Dedifferentiated amniotic fluid mesenchymal stem cell (primary cell): ENCODE data around the gene DBF4.
"Not testable (repeated sequence)": the region's sequence is repeated elsewhere in the genome, so short reads cannot be mapped to it uniquely, and the experiment has no call there.

Experiments used
- DNase-seq: peaks from one replicate; pipeline ENCODE4 v3.0.0-alpha.2; 2016; ENCODE audit errors: extremely low spot score

DBF4 gene, protein sequence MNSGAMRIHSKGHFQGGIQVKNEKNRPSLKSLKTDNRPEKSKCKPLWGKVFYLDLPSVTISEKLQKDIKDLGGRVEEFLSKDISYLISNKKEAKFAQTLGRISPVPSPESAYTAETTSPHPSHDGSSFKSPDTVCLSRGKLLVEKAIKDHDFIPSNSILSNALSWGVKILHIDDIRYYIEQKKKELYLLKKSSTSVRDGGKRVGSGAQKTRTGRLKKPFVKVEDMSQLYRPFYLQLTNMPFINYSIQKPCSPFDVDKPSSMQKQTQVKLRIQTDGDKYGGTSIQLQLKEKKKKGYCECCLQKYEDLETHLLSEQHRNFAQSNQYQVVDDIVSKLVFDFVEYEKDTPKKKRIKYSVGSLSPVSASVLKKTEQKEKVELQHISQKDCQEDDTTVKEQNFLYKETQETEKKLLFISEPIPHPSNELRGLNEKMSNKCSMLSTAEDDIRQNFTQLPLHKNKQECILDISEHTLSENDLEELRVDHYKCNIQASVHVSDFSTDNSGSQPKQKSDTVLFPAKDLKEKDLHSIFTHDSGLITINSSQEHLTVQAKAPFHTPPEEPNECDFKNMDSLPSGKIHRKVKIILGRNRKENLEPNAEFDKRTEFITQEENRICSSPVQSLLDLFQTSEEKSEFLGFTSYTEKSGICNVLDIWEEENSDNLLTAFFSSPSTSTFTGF

DNA sequence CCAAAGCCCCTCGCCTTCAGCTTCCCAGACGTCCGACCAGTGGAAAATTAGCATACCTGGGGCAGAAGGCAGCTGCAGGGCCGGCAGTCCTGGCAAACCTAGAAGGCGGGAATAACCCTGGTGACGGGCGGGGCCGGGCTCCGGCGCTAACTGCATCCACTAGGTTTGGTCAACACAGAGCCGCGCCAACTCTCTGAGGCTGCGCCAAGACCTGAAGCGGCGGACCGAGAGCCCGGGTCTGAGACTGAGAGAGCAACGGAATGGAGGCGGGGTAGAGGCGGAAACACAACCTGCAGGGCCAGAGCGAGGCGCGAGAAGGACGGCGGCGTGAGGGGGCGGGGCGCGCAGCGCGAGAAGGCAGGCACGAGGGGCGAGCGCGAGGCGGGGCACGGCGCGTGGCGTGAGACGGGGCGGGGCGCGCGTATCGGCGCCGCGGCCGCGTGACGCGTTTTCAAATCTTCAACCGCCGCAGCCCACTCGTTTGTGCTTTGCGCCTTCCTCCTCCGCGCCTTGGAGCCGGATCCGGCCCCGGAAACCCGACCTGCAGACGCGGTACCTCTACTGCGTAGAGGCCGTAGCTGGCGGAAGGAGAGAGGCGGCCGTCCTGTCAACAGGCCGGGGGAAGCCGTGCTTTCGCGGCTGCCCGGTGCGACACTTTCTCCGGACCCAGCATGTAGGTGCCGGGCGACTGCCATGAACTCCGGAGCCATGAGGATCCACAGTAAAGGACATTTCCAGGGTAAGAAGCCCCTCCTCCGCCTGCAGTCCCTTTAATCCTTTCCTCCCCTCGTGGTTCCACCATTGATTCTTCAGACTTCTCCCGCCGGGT, at the start of gene DBF4, which contains the start of gene SLC25A40:
TSS of gene DBF4 (plus strand) at position 454 of the 829 bp plus-strand sequence. CDS start at position 694, 240 bp downstream.
TSS of gene SLC25A40 (minus strand) at position 321 of the 829 bp plus-strand sequence. CDS start 17,633 bp downstream, outside the sequence.
- peak; percentile 82 for DNase-seq

DNA sequence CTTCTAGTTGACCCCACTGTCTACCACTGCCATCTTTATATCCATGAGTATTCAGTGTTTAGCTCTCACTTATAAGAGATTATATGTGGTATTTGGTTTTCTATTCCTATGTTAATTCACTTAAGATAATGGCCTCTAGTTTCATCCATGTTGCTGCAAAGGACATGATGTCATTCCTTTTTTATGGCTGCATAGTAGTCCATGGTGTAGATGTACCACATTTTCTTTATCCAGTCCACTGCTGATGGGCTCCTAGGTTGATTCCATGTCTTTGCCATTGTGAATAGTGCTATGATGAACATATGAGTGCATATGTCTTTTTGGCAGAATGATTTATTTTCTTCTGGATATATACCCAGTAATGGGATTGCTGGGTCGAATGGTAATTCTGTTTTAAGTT, 47.9 kb upstream of the DBF4 start:
- not testable (repeated sequence) for DNase-seq

DNA sequence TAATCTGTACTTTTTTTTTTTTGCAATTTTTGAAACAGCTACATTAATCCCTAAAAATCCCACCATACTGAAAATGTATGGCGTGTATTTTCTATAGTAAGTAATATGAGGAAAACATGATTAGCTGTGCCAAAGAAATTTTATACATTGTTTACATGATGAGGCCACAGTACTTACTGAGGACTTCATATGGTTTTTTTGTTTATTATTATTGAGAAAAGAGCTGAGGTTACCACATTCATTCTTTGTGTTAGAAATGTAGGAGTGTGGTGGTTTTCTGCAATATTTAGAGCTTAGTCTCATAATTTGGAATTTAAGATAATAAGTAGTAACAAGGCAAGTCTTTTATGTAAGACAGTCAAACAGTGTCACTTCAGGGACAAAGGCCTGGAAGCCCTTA, 45.2 kb upstream of the DBF4 start:
- DNase-seq, result no peak

DNA sequence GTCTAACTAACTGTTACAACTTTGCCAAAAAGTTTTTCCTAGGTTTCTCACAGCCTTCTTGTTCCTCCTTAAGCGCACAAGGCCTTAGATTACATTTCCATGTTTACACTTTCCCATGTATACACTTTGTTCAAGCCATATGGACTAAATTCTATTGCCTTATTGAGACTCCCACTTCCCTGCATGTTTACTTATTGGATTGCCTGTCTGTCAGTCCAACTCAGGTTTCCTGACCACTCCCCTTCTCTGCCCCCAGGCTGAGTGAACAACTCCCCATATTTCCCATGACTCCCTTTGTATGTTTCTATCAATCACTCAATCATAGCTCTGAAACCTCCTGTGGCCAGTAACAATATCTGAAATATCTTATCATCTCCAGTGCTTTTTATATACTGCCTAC, 43.2 kb upstream of the DBF4 start:
- DNase-seq, result no peak

DNA sequence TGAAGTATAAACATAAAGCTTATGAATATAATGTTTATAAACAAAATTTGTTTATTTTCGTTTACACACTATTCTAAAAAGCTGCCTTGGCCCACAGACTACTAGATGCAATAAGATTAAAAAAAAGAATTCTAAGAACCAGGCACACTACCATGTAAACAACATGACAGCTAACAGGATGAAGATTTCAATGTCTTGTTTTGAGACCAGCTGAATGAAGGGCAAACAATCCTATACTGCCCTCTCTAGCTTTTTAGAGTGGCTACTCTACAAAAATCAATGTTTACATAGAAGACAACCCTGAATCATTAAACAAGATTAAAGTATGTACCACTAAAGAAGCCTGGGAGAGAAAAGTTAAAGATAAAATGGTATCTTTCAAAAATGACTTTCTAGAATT, 38.7 kb upstream of the DBF4 start:
- no peak for DNase-seq

DNA sequence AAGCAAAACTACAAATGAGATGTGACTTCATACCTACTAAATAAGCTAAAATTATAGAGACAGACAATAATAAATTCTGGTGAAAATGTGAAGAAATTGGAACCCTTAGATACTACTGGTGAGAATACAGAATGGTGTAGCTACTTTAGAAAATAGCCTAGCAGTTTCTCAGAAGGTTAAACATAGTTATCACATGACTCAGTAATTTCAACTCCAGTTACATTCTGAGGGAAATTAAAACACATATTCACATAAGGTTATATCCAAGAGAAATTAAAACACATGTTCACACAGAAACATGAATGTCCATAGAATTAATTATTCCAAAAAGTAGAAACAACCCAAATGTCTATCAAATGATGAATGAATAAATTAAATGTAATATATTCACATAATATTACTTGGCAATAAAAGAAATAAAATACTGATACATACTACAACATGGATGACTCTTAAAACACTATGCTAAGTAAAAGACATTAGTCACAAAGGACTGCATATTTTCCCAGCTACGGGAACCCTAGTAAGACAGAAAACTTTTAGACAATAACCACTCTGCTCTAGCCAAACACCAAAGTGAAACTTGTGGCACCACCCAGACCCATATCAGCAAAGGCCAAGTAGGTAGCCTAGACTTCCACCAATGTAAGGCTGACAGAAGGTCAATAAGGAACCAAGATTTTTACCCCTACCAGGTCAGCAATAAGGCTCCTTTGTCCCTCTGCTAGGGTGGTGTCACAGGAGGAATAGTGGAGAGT, 25.3 kb upstream of the DBF4 start:
- no peak for DNase-seq

DNA sequence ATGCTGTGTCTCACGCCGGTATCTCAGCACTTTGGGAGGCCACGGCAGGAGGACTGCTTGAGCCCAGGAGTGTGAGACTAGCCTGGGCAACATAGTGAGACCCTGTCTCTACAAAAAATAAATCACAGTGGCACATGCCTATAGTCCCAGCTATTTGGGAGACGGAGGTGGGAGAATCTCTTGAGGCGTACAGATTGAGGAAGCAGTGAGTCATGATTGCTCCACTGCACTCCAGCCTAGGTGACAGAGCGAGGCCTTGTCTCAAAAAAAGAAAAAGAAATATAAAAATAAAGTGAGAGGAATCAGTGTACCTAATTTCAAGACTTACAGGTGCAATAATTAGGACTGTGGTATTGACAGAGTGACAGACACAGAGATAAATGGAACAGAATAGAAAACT, 24.0 kb upstream of the DBF4 start:
- no peak for DNase-seq

DNA sequence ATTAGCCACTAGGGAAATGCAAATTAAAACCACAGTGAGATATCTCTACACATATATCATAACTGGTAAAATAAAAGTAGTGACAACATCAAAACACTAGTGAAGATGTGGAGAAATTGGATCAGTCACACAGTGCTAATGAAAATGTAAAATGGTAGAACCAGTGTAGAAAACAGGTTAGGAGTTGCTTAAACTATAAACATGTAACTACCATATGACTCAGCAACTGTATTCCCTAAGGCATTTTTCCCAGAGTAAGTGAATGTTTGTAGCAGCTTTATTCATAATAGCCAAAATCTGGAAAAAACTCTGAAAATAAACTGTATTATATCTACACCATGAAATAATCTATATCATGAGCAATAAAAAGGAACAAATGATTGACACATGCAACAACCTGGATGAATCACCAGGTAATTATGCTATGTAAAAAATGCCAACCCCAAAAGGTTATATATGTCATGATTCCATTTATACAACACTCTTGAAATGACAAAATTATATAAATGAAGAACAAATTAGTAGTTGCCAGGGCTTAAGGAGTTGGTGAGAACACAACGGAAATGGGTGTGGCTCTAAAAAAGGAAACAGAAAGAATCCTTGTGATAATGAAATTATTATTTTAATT, 22.9 kb upstream of the DBF4 start:
- DNase-seq, result no peak

DNA sequence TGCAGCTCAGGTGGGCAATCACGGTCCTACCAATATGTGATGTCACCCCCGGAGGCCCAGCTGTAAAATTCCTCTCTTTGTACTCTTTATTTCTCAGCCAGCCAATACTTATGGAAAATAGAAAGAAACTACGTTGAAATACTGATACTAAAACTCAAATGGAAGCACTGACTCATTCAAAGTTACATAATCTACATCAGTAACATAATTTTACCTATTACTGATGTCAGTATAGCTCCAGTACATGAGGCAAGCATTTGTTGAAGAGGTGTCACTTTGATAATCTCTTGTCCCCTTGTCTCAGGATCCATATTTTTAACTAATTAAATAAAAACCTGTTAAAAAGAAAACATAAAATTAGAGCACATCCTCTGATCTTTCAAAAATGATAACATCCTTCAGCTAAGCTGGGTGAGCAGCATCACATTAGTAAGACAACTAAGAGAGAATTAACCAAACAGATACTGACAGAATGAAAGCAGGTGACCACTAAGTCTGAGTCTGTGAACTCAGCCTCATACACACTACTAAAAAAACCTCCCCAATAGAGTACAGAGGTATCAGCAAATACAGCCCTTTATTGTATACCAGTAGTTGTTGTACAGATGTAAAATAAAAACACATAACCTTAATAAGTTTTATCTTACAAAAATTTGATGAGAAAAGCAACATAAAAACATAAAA, 17.7 kb upstream of the DBF4 start:
- no peak for DNase-seq

DNA sequence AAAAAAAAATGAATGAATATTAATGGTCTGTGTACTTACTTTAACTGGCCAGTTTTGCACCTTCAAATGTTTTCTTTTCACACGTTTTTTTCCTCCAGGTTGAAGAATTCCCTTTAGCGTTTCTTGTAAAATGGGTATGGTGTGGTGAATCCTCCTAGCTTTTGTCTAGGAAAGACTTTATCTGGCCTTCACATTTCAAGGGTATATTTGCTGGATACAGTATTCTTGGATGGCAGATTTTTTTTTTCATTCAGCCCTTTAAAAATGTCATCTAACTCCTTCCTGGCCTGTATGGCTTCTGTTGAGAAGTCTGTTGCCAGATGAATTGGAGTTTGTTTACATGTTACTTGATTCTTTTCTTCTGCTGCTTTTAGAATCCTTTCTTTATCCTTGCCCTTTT, 10.2 kb upstream of the DBF4 start:
- no peak for DNase-seq

DNA sequence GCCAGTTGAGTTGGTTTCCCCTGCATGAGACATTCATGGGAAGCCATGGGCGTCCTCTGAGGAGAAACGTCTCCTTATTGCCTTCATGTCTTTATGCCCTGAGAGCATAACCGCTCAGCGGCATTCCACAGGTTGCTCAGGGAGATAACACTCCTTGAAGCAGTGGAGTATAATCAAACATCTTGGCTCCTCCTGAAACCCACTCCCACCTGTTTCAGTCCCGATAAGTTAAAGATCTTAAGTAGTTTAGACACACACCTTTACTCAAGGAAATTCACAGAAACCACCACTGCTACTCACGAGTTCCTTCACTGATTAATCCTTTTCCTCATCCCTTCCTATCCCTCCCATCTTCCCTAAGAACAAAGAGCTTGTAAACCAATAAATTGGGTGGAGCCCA, 9.8 kb upstream of the DBF4 start:
- DNase-seq, result not testable (repeated sequence)

DNA sequence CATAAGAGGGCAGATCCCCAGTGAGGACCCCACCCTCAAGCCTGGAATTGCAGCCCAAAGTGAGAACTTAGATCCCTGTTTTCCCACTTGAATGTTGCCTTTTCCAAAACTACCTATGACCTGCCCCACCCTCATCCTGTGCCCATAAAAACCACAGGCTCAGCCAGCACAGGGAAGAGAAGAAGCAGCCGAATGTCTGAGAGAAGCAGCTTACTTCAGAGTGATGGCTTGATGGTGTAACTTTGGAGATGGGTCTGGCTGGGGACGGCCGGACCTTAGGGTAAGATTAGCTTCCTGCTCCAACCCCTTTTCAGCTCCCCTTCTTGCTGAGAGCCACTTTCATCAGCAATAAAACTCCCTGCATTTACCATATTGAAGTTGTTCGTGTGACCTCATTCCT, 5.8 kb upstream of the DBF4 start:
- no peak for DNase-seq

DNA sequence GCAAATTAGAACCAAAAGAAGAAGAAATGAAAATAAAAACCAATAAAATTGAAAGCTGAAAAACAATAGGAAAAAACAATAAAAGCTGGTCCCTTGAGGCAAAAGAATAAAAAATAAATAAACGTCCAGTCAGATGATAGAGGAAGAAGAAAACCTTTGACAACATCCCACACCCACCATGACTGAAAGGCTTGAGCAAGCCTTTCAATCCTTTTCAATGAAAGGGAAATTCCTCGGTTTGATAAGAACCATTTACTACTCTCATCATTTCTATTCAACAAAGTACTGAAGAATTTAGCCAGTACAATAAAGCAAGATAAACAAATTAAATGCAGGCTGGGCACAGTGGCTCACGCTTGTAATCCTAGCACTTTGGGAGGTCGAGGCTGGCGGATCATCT, 3.9 kb upstream of the DBF4 start:
- DNase-seq, result no peak

DNA sequence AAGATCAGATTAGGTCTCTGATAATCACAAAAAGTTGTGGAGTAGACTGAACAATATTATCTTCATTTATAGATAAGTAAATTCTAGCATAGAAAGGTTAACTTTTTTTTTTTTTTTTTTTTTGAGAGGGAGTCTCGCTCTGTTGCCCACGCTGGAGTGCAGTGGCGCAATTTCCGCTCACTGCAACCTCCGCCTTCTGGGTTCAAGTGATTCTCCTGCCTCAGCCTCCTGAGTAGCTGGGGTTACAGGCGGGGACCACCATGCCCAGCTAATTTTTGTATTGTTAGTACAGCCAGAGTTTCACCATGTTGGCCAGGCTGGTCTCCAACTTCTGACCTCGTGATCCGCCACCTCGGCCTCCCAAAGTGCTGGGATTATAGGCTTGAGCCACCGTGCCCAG, 3.0 kb upstream of the DBF4 start:
- DNase-seq, result not testable (repeated sequence)

DNA sequence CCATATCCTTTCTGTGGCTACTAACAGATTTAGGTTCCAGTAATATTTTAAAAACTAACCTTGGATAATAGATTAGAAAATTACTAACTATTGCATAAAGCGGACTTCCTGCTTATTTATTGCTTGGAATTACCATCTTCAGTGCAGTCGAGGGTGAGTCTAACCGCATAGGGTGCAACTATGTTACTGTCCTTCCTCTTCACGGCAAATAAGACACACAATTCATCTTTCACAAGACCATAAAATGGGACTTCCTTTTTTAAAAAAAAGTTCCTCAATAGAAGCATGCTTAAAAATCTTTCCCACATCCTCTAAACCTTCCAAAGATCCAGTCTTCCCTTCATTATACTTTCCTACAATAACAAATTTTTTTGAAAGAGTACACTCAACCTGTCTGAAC, 2.2 kb upstream of the DBF4 start:
- no peak for DNase-seq

DNA sequence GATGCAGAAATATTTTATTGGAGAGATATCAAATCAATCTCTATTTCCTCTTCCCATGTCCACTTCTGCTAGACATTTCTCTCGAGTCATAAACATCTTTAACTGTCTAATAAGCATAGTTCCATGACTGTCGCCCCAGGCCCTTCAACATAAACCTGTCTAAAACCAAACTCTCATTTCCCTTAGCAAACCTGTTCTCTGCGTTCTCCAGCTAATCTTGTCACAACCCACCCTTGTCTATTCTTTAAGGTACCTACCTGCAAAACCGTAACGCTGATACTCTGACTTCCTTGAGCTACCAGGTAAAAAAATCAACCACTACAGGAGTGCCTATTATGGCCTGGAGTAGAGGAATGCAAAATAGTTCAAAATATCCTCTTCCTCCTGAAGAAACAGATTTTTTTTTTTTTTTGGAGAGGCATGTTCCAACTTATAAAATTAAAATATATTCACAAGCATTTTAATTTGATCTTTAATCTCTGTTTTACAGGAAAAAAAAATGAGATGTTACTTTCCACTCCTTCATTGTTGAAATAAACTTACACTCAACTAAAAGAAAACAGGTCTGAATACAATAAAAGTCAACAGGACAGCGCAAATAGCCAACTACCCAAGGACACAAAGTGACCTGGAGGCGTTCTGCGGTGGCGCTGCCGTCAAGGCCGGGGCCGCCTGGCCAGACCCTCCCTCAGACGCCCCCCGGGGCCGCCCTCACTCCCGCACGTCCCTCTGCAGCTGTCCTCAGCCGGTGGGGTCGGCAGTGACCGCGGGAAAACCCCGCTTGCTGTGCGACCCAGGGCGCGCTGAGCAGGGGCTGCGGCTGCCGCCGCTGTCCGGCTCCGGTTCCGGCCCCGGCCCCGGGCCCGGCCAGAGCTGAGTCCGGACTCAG, 898 bp upstream of the DBF4 start:
- DNase-seq, result no peak

DNA sequence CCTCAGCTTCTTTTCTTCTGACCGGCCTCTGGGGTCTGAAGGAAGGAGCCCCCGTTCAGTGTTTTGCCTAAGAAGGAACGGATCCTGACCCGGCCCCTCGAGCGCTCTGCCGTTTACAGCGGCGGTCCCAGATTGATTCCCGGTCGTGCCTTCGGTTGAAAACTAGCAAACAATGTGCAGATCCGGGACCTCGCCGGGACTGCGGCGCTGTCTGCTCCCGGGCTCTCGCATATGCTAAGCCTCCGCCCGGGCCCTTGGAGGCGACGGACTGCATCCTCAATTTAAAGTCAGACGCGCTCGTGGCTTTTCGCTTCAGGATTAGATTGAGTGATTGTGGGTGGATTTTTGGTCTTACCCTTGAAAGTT, 559 bp downstream of the DBF4 start:
- DNase-seq, result peak; percentile 66

DNA sequence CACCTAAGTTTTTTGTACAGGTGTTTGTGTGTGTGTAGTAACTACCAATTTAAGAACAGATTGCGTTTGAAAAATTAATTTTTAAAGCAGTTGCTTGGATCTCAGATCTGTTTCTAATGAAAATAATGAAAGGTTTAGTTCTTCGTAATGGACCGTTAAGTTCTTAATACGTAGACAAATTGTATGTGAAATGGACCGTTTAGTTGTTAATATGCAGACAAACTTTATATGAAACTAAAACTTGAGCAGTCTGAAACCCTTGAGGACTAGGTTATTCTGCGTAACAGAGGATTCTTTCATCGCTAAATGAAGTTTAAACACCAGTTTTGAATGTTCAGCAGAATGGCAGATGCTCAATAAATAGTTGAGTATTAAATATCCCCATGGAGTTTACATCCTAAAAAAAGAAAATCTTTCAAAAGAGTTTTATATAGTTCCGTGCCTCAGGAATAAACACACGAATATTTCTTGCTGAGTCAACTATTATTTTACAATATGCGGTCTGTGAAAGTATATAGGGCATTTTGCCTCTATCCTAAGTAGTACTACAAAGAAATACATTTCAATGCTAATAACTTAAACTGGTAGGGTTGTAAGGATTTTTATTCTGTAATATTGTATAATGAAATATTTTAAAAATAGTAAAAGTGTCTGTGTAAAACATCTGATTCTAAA, 1.2 kb downstream of the DBF4 start:
- no peak for DNase-seq

DNA sequence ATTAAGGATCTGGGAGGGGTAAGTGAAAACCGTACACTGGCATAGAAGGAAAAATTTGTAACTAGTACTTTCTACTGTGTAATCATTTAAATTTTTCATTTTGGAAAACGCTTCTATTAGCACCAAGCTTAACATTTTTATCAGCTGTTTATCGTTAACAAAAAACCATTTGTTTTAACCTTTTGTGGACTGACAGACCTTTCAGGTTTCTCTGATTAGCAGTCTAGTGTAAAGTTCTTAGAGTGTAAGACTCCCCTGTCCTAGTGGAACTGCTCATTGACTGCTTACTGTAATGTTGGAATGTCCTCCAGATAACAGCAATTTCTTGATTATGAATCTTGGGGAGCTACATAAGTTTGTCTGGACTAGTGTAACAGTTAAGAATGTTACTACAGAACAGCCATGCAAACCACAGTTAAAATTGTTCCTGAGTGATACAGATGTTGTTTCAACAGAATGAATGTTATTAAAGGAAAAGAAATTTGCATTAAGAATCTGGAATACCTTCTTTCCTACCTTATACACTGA, 2.0 kb downstream of the DBF4 start:
- no peak for DNase-seq
